PC-9 (cell line): Measurements from ENCODE around the gene NT5C1A. TPM values are rescaled to one million over a fixed set of nuclear protein-coding genes. Genes with fewer than 3 reads are reported as not detected.

ENCODE experiments used
- BruUV-seq: library from RNA; stranded (reverse); fragments of 400-500 nt; replicated peaks from 2 replicates; lab custom pipeline; 2021; lab: Mats Ljungman, UMichigan
- CTCF ChIA-PET: fragments of 300-600 bp; sonication (Branson Sonifier 250); formaldehyde crosslinking; loops from one replicate; lab custom pipeline; 2022; ENCODE audit warnings: antibody characterized with exemption; lab: Charles Lee
- POLR2A ChIA-PET: fragments of 300-600 bp; sonication (Branson Sonifier 250); formaldehyde crosslinking; loops from one replicate; lab custom pipeline; 2022; ENCODE audit warnings: antibody characterized with exemption; ENCODE audit not compliant: unreplicated experiment; lab: Charles Lee
- DNase-seq, 2 experiments: peaks; one replicate each; pipeline versions ENCODE4 v3.0.0 to v3.0.0-alpha.2; 2015 to 2022; ENCODE audit warnings: mixed read lengths in 1 of 2
- H2AFZ ChIP-seq: fragments of 200-600 bp; sonication (generic); 2 replicates; pipeline ENCODE4 v1.8.1; 2017; ENCODE audit warnings: antibody characterized with exemption
- H3F3A ChIP-seq: fragments of 200-600 bp; sonication (generic); 2 replicates; pipeline ENCODE4 v1.8.1; 2017; ENCODE audit warnings: antibody characterized with exemption, mild to moderate bottlenecking, low read depth; ENCODE audit not compliant: insufficient read depth
- H3K27ac ChIP-seq: fragments of 200-600 bp; sonication (generic); 2 replicates; pipeline ENCODE4 v1.6.1; 2016; ENCODE audit warnings: mixed run types
- H3K27me3 ChIP-seq: fragments of 200-600 bp; sonication (generic); 2 replicates; pipeline ENCODE4 v1.6.1; 2016; ENCODE audit warnings: low read depth, mixed run types; ENCODE audit not compliant: insufficient read depth
- H3K36me3 ChIP-seq: fragments of 200-600 bp; sonication (generic); 2 replicates; pipeline ENCODE4 v1.6.1; 2016; ENCODE audit warnings: low read depth, mixed run types
- H3K4me1 ChIP-seq: fragments of 200-600 bp; sonication (generic); replicated peaks from 2 replicates; pipeline ENCODE4 v1.6.1; 2016; ENCODE audit warnings: mixed run types; ENCODE audit not compliant: insufficient read depth
- H3K4me2 ChIP-seq: fragments of 200-600 bp; sonication (generic); 2 replicates; pipeline ENCODE4 v1.6.1; 2017; ENCODE audit warnings: mixed run types
- H3K4me3 ChIP-seq: fragments of 200-600 bp; sonication (generic); 2 replicates; pipeline ENCODE4 v1.6.1; 2016; ENCODE audit warnings: mixed run types
- H3K79me2 ChIP-seq: fragments of 200-600 bp; sonication (generic); 2 replicates; pipeline ENCODE4 v1.6.1; 2017; ENCODE audit warnings: low read depth, mixed run types
- H3K9me2 ChIP-seq: fragments of 200-600 bp; sonication (generic); 2 replicates; pipeline ENCODE4 v1.8.1; 2017; ENCODE audit warnings: mild to moderate bottlenecking; ENCODE audit not compliant: insufficient read depth
- H3K9me3 ChIP-seq: fragments of 200-600 bp; sonication (generic); 2 replicates; pipeline ENCODE4 v1.8.1; 2016; ENCODE audit warnings: low read depth; ENCODE audit not compliant: insufficient read depth
- H4K20me1 ChIP-seq: fragments of 200-600 bp; sonication (generic); 2 replicates; pipeline ENCODE4 v1.8.1; 2017; ENCODE audit not compliant: insufficient read depth
- CTCF ChIP-seq: fragments of 200-600 bp; sonication (generic); conservative IDR thresholded peaks from 2 replicates; pipeline ENCODE4 v1.6.1; 2017; ENCODE audit warnings: mixed run types, antibody characterized with exemption, mild to moderate bottlenecking, moderate library complexity
- EZH2 ChIP-seq: fragments of 200-600 bp; sonication (generic); IDR thresholded peaks from 2 replicates; pipeline ENCODE4 v1.8.0; 2017; ENCODE audit warnings: antibody characterized with exemption, low read depth
- intact Hi-C: fragments of 100-400 bp; cut with micrococcal nuclease; formaldehyde crosslinking; loops from one replicate; pipeline ENCODE4 v1.10.0; 2022; ENCODE audit not compliant: unreplicated experiment
- total RNA-seq: library from RNA; stranded (reverse); gene quantifications from 2 replicates; pipeline ENCODE4 v1.2.3, GENCODE V29; 2021

NT5C1A gene
- total RNA-seq, 1 experiment from 2014 or later: not detected

- no peaks in the 10 kb centered on the region for H4K20me1 ChIP-seq
- no peaks in the 10 kb centered on the region for H3F3A ChIP-seq
- no peaks in the 10 kb centered on the region for H3K36me3 ChIP-seq
- intact Hi-C loops: no loop called here
- TF ChIP-seq CTCF (peak; percentile 37; the same call in 1 of the 2 replicates), EZH2 (no peak)
- H3K4me3 ChIP-seq: no peak overlapping the region
- ChIA-PET CTCF (interaction anchor here (0.7 to 1.4 kb wide), 2 partner anchors 15 to 39 kb away, joined by 3 read pairs; no protein-coding TSS in a partner anchor), POLR2A (interaction anchor here (0.7 kb wide), 2 partner anchors 15 to 18 kb away, joined by 5 to 10 read pairs; partner anchors contain the start of gene HPCAL4)
- H3K9me2 ChIP-seq: no peaks in the 10 kb centered on the region
- BruUV-seq: no TSS peak
- peaks cover 13% of the 10 kb centered on the region for H3K4me1 ChIP-seq
- H3K27ac ChIP-seq: no peak overlapping the region
- no peak overlapping the region for H3K4me2 ChIP-seq
- H3K9me3 ChIP-seq: no peaks in the 10 kb centered on the region
- H3K79me2 ChIP-seq: no peaks in the 10 kb centered on the region
- H2AFZ ChIP-seq: no peak overlapping the region
- peaks cover 27% of the 10 kb centered on the region for H3K27me3 ChIP-seq
- DNase-seq: no peak
Observed at GRCh38 chr1:39672551-39672947, 642 bp upstream of the NT5C1A start.

- H4K20me1 ChIP-seq: no peaks in the 10 kb centered on the region
- no TSS peak for BruUV-seq
- H3K9me3 ChIP-seq: no peaks in the 10 kb centered on the region
- CTCF ChIA-PET: interaction anchor here (0.6 to 1.4 kb wide), 2 partner anchors 20 to 68 kb away, joined by 4 to 13 read pairs; partner anchors contain the start of gene HPCAL4
- H3K79me2 ChIP-seq: no peaks in the 10 kb centered on the region
- peaks cover 2% of the 10 kb centered on the region for H3K4me1 ChIP-seq
- H3K4me2 ChIP-seq: peak overlapping the region; percentile 54
- H3K27me3 ChIP-seq: peaks cover 31% of the 10 kb centered on the region
- no peaks in the 10 kb centered on the region for H3K36me3 ChIP-seq
- no peak overlapping the region; the same call in 1 of the 2 replicates for H3K4me3 ChIP-seq
- H2AFZ ChIP-seq: no peak overlapping the region
- no peak overlapping the region for H3K27ac ChIP-seq
- POLR2A ChIA-PET: interaction anchor here (0.6 kb wide), 1 partner anchor 65 kb away, joined by 4 read pairs; no protein-coding TSS in a partner anchor
- intact Hi-C loops: no loop called here
- DNase-seq: no peak
- no peaks in the 10 kb centered on the region for H3F3A ChIP-seq
- H3K9me2 ChIP-seq: no peaks in the 10 kb centered on the region
- TF ChIP-seq EZH2: no peak
- no peak for TF ChIP-seq CTCF
Observed at GRCh38 chr1:39671433-39671792, 494 bp downstream of the NT5C1A start.

GRCh38 chr1:39670689-39671088 is 1.2 kb downstream of the NT5C1A start:
- Histone ChIP-seq H3K27ac (no peak overlapping the region), H4K20me1 (no peaks in the 10 kb centered on the region), H3F3A (no peaks in the 10 kb centered on the region), H3K4me2 (no peak overlapping the region), H3K36me3 (no peaks in the 10 kb centered on the region), H3K9me3 (no peaks in the 10 kb centered on the region), H2AFZ (no peak overlapping the region), H3K79me2 (no peaks in the 10 kb centered on the region), H3K9me2 (no peaks in the 10 kb centered on the region), H3K4me1 (no peaks in the 10 kb centered on the region), H3K27me3 (peaks cover 36% of the 10 kb centered on the region), H3K4me3 (no peak overlapping the region)
- BruUV-seq: no TSS peak
- DNase-seq: no peak
- ChIA-PET POLR2A (interaction anchor here (0.6 kb wide), 1 partner anchor 9 kb away, joined by 3 read pairs; no protein-coding TSS in a partner anchor), CTCF (interaction anchor here (0.6 to 1.4 kb wide), 4 partner anchors 13 to 450 kb away, joined by 3 to 16 read pairs (median 4); partner anchors contain the start of gene HPCAL4)
- TF ChIP-seq EZH2 (no peak), CTCF (no peak)
- intact Hi-C loops: no loop called here
